Lung (tissue), 12 donors: ENCODE measurements around the gene SLC6A17. TPM values are rescaled to one million over a fixed set of nuclear protein-coding genes. Genes with fewer than 3 reads are reported as not detected.

Experiments
- ATAC-seq: fragments of 200-7000 bp; cut with Tn5 transposase; one replicate; pipeline ENCODE4 v1.9.1; 2020; ENCODE audit warnings: moderate number of reproducible peaks; ENCODE audit not compliant: insufficient read depth, low FRiP score
- DNase-seq, 3 donors: peaks; one replicate each; pipeline ENCODE4 v3.0.0-alpha.2; 2013 to 2017
- H3K27ac ChIP-seq, 2 donors: one replicate each; pipeline ENCODE4 v1.5.1; 2013; ENCODE audit warnings: mild to moderate bottlenecking in 2 of 2, moderate library complexity in 2 of 2, control low read depth in 1 of 2, inconsistent platforms in 1 of 2, low read depth in 1 of 2, low read length in 1 of 2
- H3K27me3 ChIP-seq, 3 donors: one replicate each; pipeline ENCODE4 v1.5.1; 2013; ENCODE audit warnings: low read length in 2 of 3; ENCODE audit not compliant: control insufficient read depth in 3 of 3, insufficient read depth in 3 of 3
- H3K36me3 ChIP-seq, 4 donors: one replicate each; pipeline ENCODE4 v1.5.1; 2013; ENCODE audit warnings: low read length in 4 of 4, mild to moderate bottlenecking in 1 of 4, moderate library complexity in 1 of 4; ENCODE audit not compliant: control insufficient read depth in 4 of 4, insufficient read depth in 4 of 4
- H3K4me1 ChIP-seq, 5 donors: one replicate each; pipeline ENCODE4 v1.5.1; 2013; ENCODE audit warnings: low read length in 5 of 5, mild to moderate bottlenecking in 2 of 5, moderate library complexity in 1 of 5; ENCODE audit not compliant: control insufficient read depth in 5 of 5, insufficient read depth in 5 of 5
- H3K4me3 ChIP-seq: one replicate; pipeline ENCODE4 v1.5.1; 2013; ENCODE audit warnings: mild to moderate bottlenecking, control low read depth, moderate library complexity
- H3K9ac ChIP-seq, 2 donors: one replicate each; pipeline ENCODE4 v1.5.1; 2013; ENCODE audit warnings: low read length in 2 of 2, control low read depth in 1 of 2; ENCODE audit not compliant: insufficient read depth in 1 of 2
- H3K9me3 ChIP-seq, 4 donors: one replicate each; pipeline ENCODE4 v1.5.1; 2013; ENCODE audit warnings: low read length in 3 of 4, mild to moderate bottlenecking in 1 of 4, moderate library complexity in 1 of 4; ENCODE audit not compliant: control insufficient read depth in 4 of 4, insufficient read depth in 3 of 4
- WGBS, 2 donors: extraction: QIAGEN DNeasy Blood & Tissue Kit; methylation state at CpG; one replicate each; pipeline ENCODE4 v1.1.7; 2013; 5-methylcytosine and 5-hydroxymethylcytosine counted together
- polyA plus RNA-seq, 2 donors: library from polyadenylated mRNA; stranded (reverse); fragments of 200-250 nt; gene quantifications; one replicate each; pipeline ENCODE4 v1.2.1, GENCODE V29; 2013
- total RNA-seq, 2 donors: library from RNA; depleted of rRNA in 1 of 2; stranded (reverse); fragments of >200 nt in 1 of 2; gene quantifications; one replicate each; pipeline ENCODE4 v1.2.1, GENCODE V29; 2014 to 2021
- TF ChIP-seq, protein P1 (sequence below): IDR thresholded peaks from 2 replicates; pipeline ENCODE4 v1.5.1; 2012; ENCODE audit warnings: mild to moderate bottlenecking; ENCODE audit errors: control extremely low read depth, extremely low read depth
- donor health status: control.
- donor health status: control.
- donor health status: Bipolar disorder and iron deficiency.
- donor health status: healthy.
- donor health status: DM: yes; HTN: yes; CAD: no.

Gene SLC6A17
- total and polyA plus RNA-seq, 4 donors, result 0.02 to 0.09 (median 0.03) TPM

DNA sequence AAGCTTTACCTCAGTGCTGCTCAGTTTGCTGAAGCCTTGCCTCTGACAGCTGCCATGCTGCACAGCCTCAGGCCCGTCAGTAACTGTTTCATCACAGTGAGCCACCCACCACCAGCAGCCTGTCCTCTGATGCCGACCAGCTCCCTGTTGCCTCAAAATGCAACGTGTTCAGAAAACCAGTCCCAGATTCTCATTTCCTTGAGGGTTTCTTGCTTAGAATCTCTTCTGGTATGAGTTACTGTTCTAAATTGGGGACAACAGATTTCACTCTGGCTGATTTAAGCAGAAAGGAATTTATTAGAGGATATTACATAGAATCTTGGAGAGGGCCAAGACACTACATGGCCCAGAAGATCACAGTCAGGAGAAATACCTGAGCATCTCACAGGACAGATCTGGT lies 27.1 kb upstream of the SLC6A17 start:
- no peaks in the 10 kb centered on the region for H3K4me1 ChIP-seq
- ATAC-seq (no peak), DNase-seq (no peak)
- TF ChIP-seq, protein P1, sequence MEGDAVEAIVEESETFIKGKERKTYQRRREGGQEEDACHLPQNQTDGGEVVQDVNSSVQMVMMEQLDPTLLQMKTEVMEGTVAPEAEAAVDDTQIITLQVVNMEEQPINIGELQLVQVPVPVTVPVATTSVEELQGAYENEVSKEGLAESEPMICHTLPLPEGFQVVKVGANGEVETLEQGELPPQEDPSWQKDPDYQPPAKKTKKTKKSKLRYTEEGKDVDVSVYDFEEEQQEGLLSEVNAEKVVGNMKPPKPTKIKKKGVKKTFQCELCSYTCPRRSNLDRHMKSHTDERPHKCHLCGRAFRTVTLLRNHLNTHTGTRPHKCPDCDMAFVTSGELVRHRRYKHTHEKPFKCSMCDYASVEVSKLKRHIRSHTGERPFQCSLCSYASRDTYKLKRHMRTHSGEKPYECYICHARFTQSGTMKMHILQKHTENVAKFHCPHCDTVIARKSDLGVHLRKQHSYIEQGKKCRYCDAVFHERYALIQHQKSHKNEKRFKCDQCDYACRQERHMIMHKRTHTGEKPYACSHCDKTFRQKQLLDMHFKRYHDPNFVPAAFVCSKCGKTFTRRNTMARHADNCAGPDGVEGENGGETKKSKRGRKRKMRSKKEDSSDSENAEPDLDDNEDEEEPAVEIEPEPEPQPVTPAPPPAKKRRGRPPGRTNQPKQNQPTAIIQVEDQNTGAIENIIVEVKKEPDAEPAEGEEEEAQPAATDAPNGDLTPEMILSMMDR, result no peak
- H3K36me3 ChIP-seq, result no peaks in the 10 kb centered on the region
- H3K27ac ChIP-seq, result no peak overlapping the region
- no peak overlapping the region for H3K9ac ChIP-seq
- WGBS, 2 donors, result 71 to 85% methylated on average over 3 of the region's 3 CpGs
- no peak overlapping the region for H3K4me3 ChIP-seq
- H3K9me3 ChIP-seq, result peaks cover 0 to 25% (median 0%) of the 10 kb centered on the region in 4 donors
- H3K27me3 ChIP-seq, result peaks cover 0 to 7% (median 0%) of the 10 kb centered on the region in 3 donors

DNA sequence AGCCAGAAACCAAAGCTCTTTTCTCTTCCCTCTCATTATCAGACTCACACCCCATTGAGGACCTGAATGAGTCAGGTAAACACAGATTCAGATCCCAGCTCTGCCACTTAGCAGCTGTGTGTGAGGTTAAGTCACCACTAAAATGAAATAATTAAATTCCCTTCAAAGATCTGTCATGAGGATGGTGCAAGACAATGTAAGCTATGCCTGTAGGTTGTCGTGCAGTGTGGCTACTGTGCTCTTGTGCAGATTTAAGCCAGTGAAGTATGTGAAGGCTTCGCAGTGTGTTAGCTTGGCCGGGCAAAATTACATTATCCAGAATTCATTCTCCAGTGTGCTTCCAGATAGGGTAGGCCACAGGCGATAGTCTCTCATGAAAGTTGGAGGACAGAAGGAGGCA lies 24.5 kb upstream of the SLC6A17 start:
- ATAC-seq (no peak), DNase-seq (no peak)
- no peak overlapping the region for H3K4me3 ChIP-seq
- TF ChIP-seq, protein P1, result no peak
- H3K27me3 ChIP-seq, result peaks cover 0 to 32% (median 6%) of the 10 kb centered on the region in 3 donors
- no peak overlapping the region for H3K9ac ChIP-seq
- H3K9me3 ChIP-seq, result peaks cover 0 to 25% (median 0%) of the 10 kb centered on the region in 4 donors
- no peak overlapping the region for H3K27ac ChIP-seq
- H3K4me1 ChIP-seq, result peaks cover 0 to 6% (median 0%) of the 10 kb centered on the region in 5 donors
- H3K36me3 ChIP-seq, result no peaks in the 10 kb centered on the region
- WGBS, 2 donors, result 95 to 98% methylated on average over 4 of the region's 4 CpGs

- H3K36me3 ChIP-seq, result no peaks in the 10 kb centered on the region
These were observed 20.1 kb upstream of the SLC6A17 start for GRCh38 chr1:110130113-110130591.

More at GRCh38 chr1:110130113-110130591, 20.1 kb upstream of the SLC6A17 start:
- Histone ChIP-seq H3K4me3 (no peak overlapping the region), H3K27ac (no peak overlapping the region), H3K4me1 (peaks cover 0 to 6% (median 0%) of the 10 kb centered on the region in 5 donors), H3K9ac (no peak overlapping the region), H3K9me3 (peaks cover 0 to 21% (median 0%) of the 10 kb centered on the region in 4 donors), H3K27me3 (peaks cover 0 to 50% (median 14%) of the 10 kb centered on the region in 3 donors)
- DNase-seq (peak in 1 of 3 donors; percentile 3), ATAC-seq (no peak)
- WGBS, 2 donors, result 3 to 5% methylated on average over 30 to 31 of the region's 31 CpGs
- TF ChIP-seq, protein P1, result no peak
